Colon (tissue), 2 donors: ENCODE data around the gene RBPMS2.
"Not testable (repeated sequence)": the region's sequence is repeated elsewhere in the genome, so short reads cannot be mapped to it uniquely, and the experiment has no call there.

Experiments
- FAIRE-seq: peaks from 2 replicates; lab custom pipeline; 2012; peaks lifted over from hg19 to GRCh38; lab: Jason Lieb, UNC
- donor health status: control.
- donor health status: control.

The RBPMS2 gene

GRCh38 chr15:64775551-64776401 is at the start of gene RBPMS2:
Gene RBPMS2 (minus strand): TSS chr15:64775589. CDS start chr15:64775319, 270 bp downstream.
- FAIRE-seq = no peak

- FAIRE-seq = no peak
Measured at GRCh38 chr15:64824929-64825430, 49.6 kb upstream of the RBPMS2 start.

GRCh38 chr15:64816452-64816851 is 41.1 kb upstream of the RBPMS2 start:
- no peak for FAIRE-seq

- FAIRE-seq = not testable (repeated sequence)
Measured at GRCh38 chr15:64814965-64815364, 39.6 kb upstream of the RBPMS2 start.

- not testable (repeated sequence) for FAIRE-seq
Measured at GRCh38 chr15:64814283-64814682, 38.9 kb upstream of the RBPMS2 start.

- FAIRE-seq = no peak
Measured at GRCh38 chr15:64813075-64813474, 37.7 kb upstream of the RBPMS2 start.

- FAIRE-seq = no peak
Measured at GRCh38 chr15:64810497-64811326, 35.3 kb upstream of the RBPMS2 start.

- FAIRE-seq = no peak
Measured at GRCh38 chr15:64809649-64810496, 34.5 kb upstream of the RBPMS2 start.

GRCh38 chr15:64808785-64809453 is 33.5 kb upstream of the RBPMS2 start:
- no peak for FAIRE-seq

- FAIRE-seq = no peak
Measured at GRCh38 chr15:64807751-64808222, 32.4 kb upstream of the RBPMS2 start.

GRCh38 chr15:64807051-64807749 is 31.8 kb upstream of the RBPMS2 start:
- FAIRE-seq = no peak

- no peak for FAIRE-seq
Measured at GRCh38 chr15:64806509-64806908, 31.1 kb upstream of the RBPMS2 start.

- FAIRE-seq = no peak
Measured at GRCh38 chr15:64804619-64805018, 29.2 kb upstream of the RBPMS2 start.

GRCh38 chr15:64803526-64803925 is 28.1 kb upstream of the RBPMS2 start:
- FAIRE-seq = no peak

GRCh38 chr15:64800476-64800875 is 25.1 kb upstream of the RBPMS2 start:
- no peak for FAIRE-seq

- FAIRE-seq = not testable (repeated sequence)
Measured at GRCh38 chr15:64798905-64799304, 23.5 kb upstream of the RBPMS2 start.

- FAIRE-seq = not testable (repeated sequence)
Measured at GRCh38 chr15:64795921-64796320, 20.5 kb upstream of the RBPMS2 start.

GRCh38 chr15:64795299-64795698 is 19.9 kb upstream of the RBPMS2 start:
- FAIRE-seq = not testable (repeated sequence)

GRCh38 chr15:64792282-64792681 is 16.9 kb upstream of the RBPMS2 start:
- no peak for FAIRE-seq

- FAIRE-seq = no peak
Measured at GRCh38 chr15:64791401-64791800, 16.0 kb upstream of the RBPMS2 start.

GRCh38 chr15:64783796-64784195 is 8.4 kb upstream of the RBPMS2 start:
- FAIRE-seq = no peak
